Ovary (tissue), 9 donors: ENCODE measurements around the gene TNPO3. TPM values are rescaled to one million over a fixed set of nuclear protein-coding genes. Genes with fewer than 3 reads are reported as not detected.

ENCODE experiments used
- DNase-seq, 5 donors: peaks; one replicate each; pipeline ENCODE4 v3.0.0-alpha.2; 2019 to 2020
- H3K27ac ChIP-seq, 2 donors: fragments of 200-600 bp; one replicate each; pipeline versions ENCODE4 v1.5.1 to v1.8.0; 2019 to 2022
- H3K27me3 ChIP-seq: fragments of 200-600 bp; one replicate; pipeline ENCODE4 v1.8.0; 2022
- H3K36me3 ChIP-seq: fragments of 200-600 bp; sonication (generic); one replicate; pipeline ENCODE4 v1.5.1; 2019
- H3K4me1 ChIP-seq: one replicate; pipeline ENCODE4 v1.8.1; 2013; ENCODE audit warnings: mild to moderate bottlenecking, moderate library complexity; ENCODE audit not compliant: insufficient read depth
- H3K4me3 ChIP-seq: fragments of 200-600 bp; sonication (generic); one replicate; pipeline ENCODE4 v1.5.1; 2017
- H3K9me3 ChIP-seq, 2 donors: fragments of 200-600 bp in 1 of 2; sonication (generic) in 1 of 2; one replicate each; pipeline versions ENCODE4 v1.5.1 to v1.8.1; 2013 to 2019; ENCODE audit warnings: mild to moderate bottlenecking in 1 of 2, moderate library complexity in 1 of 2
- EP300 ChIP-seq: sonication (generic); formaldehyde crosslinking; IDR thresholded peaks from one replicate; pipeline ENCODE4 v1.6.1; 2017; ENCODE audit warnings: antibody characterized with exemption
- POLR2A ChIP-seq: fragments of 450-650 bp; IDR thresholded peaks from one replicate; pipeline ENCODE4 v1.6.1; 2017; ENCODE audit warnings: antibody characterized with exemption, mild to moderate bottlenecking, moderate library complexity
- WGBS, 3 donors: extraction: QIAGEN DNeasy Blood & Tissue Kit in 1 of 3; methylation state at CpG; one replicate each; pipeline versions ENCODE4 v1.1.5 to v1.1.7; 2013 to 2017; 5-methylcytosine and 5-hydroxymethylcytosine counted together
- intact Hi-C, 4 donors: fragments of 100-400 bp; cut with DNase I; formaldehyde crosslinking; loops; one replicate each; pipeline versions ENCODE4 v1.11.0 to v1.15.1; 2022 to 2023
- polyA plus RNA-seq, 2 donors: library from polyadenylated mRNA; stranded (reverse); fragments of 200-250 nt in 1 of 2; fragments of 350-450 nt in 1 of 2; fragmentation: Illumina TruSeq in 1 of 2; extraction: RNeasy Lipid Tissue Mini Kit (QIAGEN cat#74804) in 1 of 2; gene quantifications; one replicate each; pipeline ENCODE4 v1.2.3, GENCODE V29; 2013 to 2014
- total RNA-seq, 7 donors: library from RNA; depleted of rRNA in 2 of 7; stranded (reverse); fragments of >200 nt in 2 of 7; fragmentation: NEBNext Ultra II Directional in 3 of 7; extraction: Animal tissue kit (Norgen Biotek cat#: 25700) in 3 of 7; gene quantifications; one replicate each; pipeline versions ENCODE4 v1.1.0 to v1.2.4, GENCODE V29; 2016 to 2023
- TF ChIP-seq, protein P1 (sequence below), 3 donors: fragments of 450-650 bp in 2 of 3; fragments of 200-600 bp in 1 of 3; IDR thresholded peaks; one replicate each; pipeline versions ENCODE4 v1.5.1 to v1.8.0; 2016 to 2022; ENCODE audit warnings: antibody characterized with exemption in 3 of 3, mild to moderate bottlenecking in 1 of 3
- donor health status: DM: no; HTN: no; CAD: no; lungs with moderate emphysema.
- donor health status: DM: no; HTN: no; CAD: no.
- donor health status: Bipolar disorder and iron deficiency.
- donor health status: DM: yes; HTN: yes; CAD: no.
- donor health status: DM: no; HTN: no; CAD: no.
- donor health status: DM: yes; HTN: yes; CAD: no.

TNPO3 gene
- total and polyA plus RNA-seq, 9 donors: 18.6 to 40.1 (median 30.9) TPM

DNA sequence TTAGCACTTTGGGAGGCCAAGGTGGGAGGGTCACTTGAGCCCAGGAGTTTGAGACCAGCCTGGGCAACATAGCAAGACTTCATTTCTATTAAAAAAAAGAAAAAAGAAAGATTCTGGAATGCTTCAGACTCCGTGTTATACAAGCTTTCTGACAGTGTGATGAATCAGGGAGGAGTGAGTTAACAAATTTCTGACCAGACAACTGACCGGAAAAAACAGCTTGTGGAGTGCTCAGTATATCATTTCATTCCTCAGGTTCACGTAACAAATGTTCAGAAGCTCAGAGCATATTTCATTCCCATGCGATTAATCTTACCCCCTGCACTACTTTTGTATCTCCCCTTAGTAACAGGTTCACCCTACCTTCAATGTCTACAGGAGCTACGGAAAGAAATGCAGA, 28.6 kb upstream of the TNPO3 start:
- TF ChIP-seq, protein P1, sequence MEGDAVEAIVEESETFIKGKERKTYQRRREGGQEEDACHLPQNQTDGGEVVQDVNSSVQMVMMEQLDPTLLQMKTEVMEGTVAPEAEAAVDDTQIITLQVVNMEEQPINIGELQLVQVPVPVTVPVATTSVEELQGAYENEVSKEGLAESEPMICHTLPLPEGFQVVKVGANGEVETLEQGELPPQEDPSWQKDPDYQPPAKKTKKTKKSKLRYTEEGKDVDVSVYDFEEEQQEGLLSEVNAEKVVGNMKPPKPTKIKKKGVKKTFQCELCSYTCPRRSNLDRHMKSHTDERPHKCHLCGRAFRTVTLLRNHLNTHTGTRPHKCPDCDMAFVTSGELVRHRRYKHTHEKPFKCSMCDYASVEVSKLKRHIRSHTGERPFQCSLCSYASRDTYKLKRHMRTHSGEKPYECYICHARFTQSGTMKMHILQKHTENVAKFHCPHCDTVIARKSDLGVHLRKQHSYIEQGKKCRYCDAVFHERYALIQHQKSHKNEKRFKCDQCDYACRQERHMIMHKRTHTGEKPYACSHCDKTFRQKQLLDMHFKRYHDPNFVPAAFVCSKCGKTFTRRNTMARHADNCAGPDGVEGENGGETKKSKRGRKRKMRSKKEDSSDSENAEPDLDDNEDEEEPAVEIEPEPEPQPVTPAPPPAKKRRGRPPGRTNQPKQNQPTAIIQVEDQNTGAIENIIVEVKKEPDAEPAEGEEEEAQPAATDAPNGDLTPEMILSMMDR (IDR thresholded peaks at IDR 0.05): no peak
- TF ChIP-seq POLR2A: no peak
- no peak for TF ChIP-seq EP300
- no peak for DNase-seq
- H3K27me3 ChIP-seq: no peaks in the 10 kb centered on the region
- H3K36me3 ChIP-seq: no peaks in the 10 kb centered on the region
- H3K4me3 ChIP-seq: no peak overlapping the region
- no peaks in the 10 kb centered on the region for H3K4me1 ChIP-seq
- no peak overlapping the region for H3K27ac ChIP-seq
- WGBS, 3 donors: 14 to 20% (median 17%) methylated on average over 5 of the region's 5 CpGs
- intact Hi-C loops: no loop called here
- no peaks in the 10 kb centered on the region for H3K9me3 ChIP-seq

DNA sequence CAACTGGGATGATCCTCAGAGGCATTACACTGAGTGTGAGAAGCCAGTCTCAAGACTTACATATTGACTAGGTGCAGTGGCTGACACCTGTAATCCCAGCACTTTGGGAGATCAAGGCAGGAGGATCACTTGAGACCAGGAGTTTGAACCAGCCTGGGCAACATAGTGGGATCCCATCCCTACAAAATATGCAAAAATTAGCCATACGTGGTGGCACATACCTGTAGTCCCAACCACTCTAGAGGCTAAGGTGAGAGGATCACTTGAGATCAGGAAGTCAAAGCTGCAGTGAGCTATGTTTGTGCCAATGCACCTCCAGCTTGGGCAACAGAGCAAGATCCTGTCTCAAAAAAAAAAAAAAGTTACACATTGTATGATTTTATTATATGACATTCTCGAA, 23.5 kb upstream of the TNPO3 start:
- H3K27ac ChIP-seq: no peak overlapping the region
- intact Hi-C loops: loop anchor here in 1 of 4 donors (5.0 kb wide), 1 partner anchor 171 kb away; no protein-coding TSS in a partner anchor
- H3K36me3 ChIP-seq: no peaks in the 10 kb centered on the region
- no peak overlapping the region for H3K4me3 ChIP-seq
- no peak for DNase-seq
- H3K27me3 ChIP-seq: no peaks in the 10 kb centered on the region
- H3K4me1 ChIP-seq: no peaks in the 10 kb centered on the region
- WGBS, 3 donors: 85 to 93% (median 86%) methylated on average over 2 of the region's 2 CpGs
- H3K9me3 ChIP-seq: no peaks in the 10 kb centered on the region
- TF ChIP-seq, protein P1 (IDR thresholded peaks at IDR 0.05): no peak
- TF ChIP-seq POLR2A (no peak), EP300 (no peak)

DNA sequence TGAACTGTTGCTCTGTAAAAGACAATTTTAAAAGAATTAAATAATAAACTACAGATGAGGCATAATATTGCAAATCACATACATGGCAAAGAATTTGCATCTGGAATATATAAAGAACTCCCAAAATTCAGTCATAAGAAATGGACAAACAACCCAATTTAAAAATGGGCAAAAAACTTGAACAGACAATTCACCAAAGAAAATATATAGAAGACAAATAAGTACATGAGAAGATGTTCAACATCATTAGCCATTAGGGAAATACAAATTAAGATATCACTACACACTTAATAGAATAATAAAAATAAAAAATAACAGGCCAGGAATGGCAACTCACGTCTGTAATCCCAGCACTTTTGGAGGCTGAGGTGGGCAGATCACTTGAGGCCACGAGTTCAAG, 22.0 kb upstream of the TNPO3 start:
- H3K4me1 ChIP-seq: no peaks in the 10 kb centered on the region
- no peaks in the 10 kb centered on the region for H3K9me3 ChIP-seq
- H3K4me3 ChIP-seq: no peak overlapping the region
- 74 to 81% (median 77%) methylated on average over 2 of the region's 2 CpGs for WGBS, 3 donors
- TF ChIP-seq, protein P1 (IDR thresholded peaks at IDR 0.05): no peak
- TF ChIP-seq EP300 (no peak), POLR2A (no peak)
- no peak overlapping the region for H3K27ac ChIP-seq
- H3K36me3 ChIP-seq: no peaks in the 10 kb centered on the region
- intact Hi-C loops: loop anchor here in 1 of 4 donors (5.0 kb wide), 1 partner anchor 170 kb away; no protein-coding TSS in a partner anchor
- no peaks in the 10 kb centered on the region for H3K27me3 ChIP-seq
- DNase-seq: no peak

DNA sequence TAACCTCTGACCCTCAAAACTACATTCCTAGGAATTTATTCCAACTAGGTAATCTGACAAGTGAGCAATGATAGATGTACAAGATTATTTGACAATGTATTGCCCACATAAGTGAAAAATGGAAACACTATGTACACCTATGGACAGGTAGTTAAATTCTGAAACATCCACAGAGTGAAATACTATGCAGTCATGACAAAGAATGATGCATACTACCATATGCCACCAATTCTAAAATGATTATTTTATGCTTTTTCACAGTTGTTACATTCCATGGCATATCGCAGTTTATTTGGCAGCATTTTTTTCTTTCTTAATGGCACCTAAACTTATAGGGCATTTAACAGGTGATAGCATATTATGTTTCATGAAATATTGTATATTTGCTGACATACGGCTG, 20.1 kb upstream of the TNPO3 start:
- Histone ChIP-seq H3K27me3 (no peaks in the 10 kb centered on the region), H3K4me3 (no peak overlapping the region), H3K36me3 (no peaks in the 10 kb centered on the region), H3K4me1 (no peaks in the 10 kb centered on the region), H3K27ac (no peak overlapping the region), H3K9me3 (no peaks in the 10 kb centered on the region)
- TF ChIP-seq POLR2A (no peak), EP300 (no peak)
- TF ChIP-seq, protein P1 (IDR thresholded peaks at IDR 0.05): no peak
- intact Hi-C loops: loop anchor here in 1 of 4 donors (5.0 kb wide), 1 partner anchor 168 kb away; no protein-coding TSS in a partner anchor
- 93 to 96% (median 96%) methylated on average over 2 of the region's 2 CpGs for WGBS, 3 donors
- no peak for DNase-seq
